PC-3 (cell line): Measurements from ENCODE around the gene SCN8A. TPM values are rescaled to one million over a fixed set of nuclear protein-coding genes. Genes with fewer than 3 reads are reported as not detected.

Experiments used
- ATAC-seq: fragments of 200-7000 bp; cut with Tn5 transposase; 2 replicates; pipeline ENCODE4 v1.9.1; 2020; ENCODE audit warnings: mild to moderate bottlenecking, moderate library complexity
- BruUV-seq: library from RNA; stranded (reverse); fragments of 400-500 nt; replicated peaks from 2 replicates; lab custom pipeline; 2021; lab: Mats Ljungman, UMichigan
- CTCF ChIA-PET: fragments of 300-600 bp; sonication (Branson Sonifier 250); formaldehyde crosslinking; loops from one replicate; lab custom pipeline; 2022; ENCODE audit warnings: antibody characterized with exemption; lab: Charles Lee
- POLR2A ChIA-PET: fragments of 300-600 bp; sonication (Branson Sonifier 250); formaldehyde crosslinking; loops from one replicate; lab custom pipeline; 2022; ENCODE audit warnings: antibody characterized with exemption; ENCODE audit not compliant: unreplicated experiment; lab: Charles Lee
- DNase-seq: peaks from one replicate; pipeline ENCODE4 v3.0.0-alpha.2; 2015
- H2AFZ ChIP-seq: fragments of 300-600 bp; sonication (generic); 2 replicates; pipeline ENCODE4 v1.6.0; 2016; ENCODE audit warnings: antibody characterized with exemption, low read length
- H3F3A ChIP-seq: fragments of 300-600 bp; sonication (generic); one replicate; pipeline ENCODE4 v1.6.0; 2017; ENCODE audit warnings: antibody characterized with exemption, low read length, control low read depth, mild to moderate bottlenecking; ENCODE audit not compliant: unreplicated experiment
- H3K27ac ChIP-seq: fragments of 300-600 bp; sonication (generic); 2 replicates; pipeline ENCODE4 v1.5.1; 2016; ENCODE audit warnings: mild to moderate bottlenecking, low read length
- H3K27me3 ChIP-seq: fragments of 300-600 bp; sonication (generic); 2 replicates; pipeline ENCODE4 v1.6.1; 2016; ENCODE audit warnings: low read length, mixed read lengths
- H3K36me3 ChIP-seq: fragments of 300-600 bp; sonication (generic); 2 replicates; pipeline ENCODE4 v1.6.1; 2016; ENCODE audit warnings: low read depth, mixed run types, low read length, mixed read lengths
- H3K4me1 ChIP-seq: fragments of 300-600 bp; sonication (generic); 2 replicates; pipeline ENCODE4 v1.5.1; 2016; ENCODE audit warnings: low read length; ENCODE audit not compliant: insufficient read depth
- H3K4me2 ChIP-seq: fragments of 300-600 bp; sonication (generic); 2 replicates; pipeline ENCODE4 v1.6.0; 2016; ENCODE audit warnings: low read length
- H3K4me3 ChIP-seq: fragments of 300-600 bp; sonication (generic); 2 replicates; pipeline ENCODE4 v1.5.1; 2016; ENCODE audit warnings: mild to moderate bottlenecking, low read length, mixed read lengths
- H3K79me2 ChIP-seq: fragments of 300-600 bp; sonication (generic); 2 replicates; pipeline ENCODE4 v1.6.1; 2017; ENCODE audit warnings: low read length, mixed read lengths
- H3K9ac ChIP-seq: fragments of 300-600 bp; sonication (generic); 2 replicates; pipeline ENCODE4 v1.6.0; 2016; ENCODE audit warnings: mild to moderate bottlenecking, low read length
- H3K9me2 ChIP-seq: fragments of 300-600 bp; sonication (generic); replicated peaks from 2 replicates; pipeline ENCODE4 v1.6.1; 2016; ENCODE audit warnings: mixed run types, low read length, mixed read lengths
- H3K9me3 ChIP-seq: fragments of 300-600 bp; sonication (generic); 2 replicates; pipeline ENCODE4 v1.6.1; 2016; ENCODE audit warnings: low read length, mixed read lengths
- H4K20me1 ChIP-seq: fragments of 300-600 bp; sonication (generic); 2 replicates; pipeline ENCODE4 v1.6.1; 2016; ENCODE audit warnings: low read length, mixed read lengths
- EZH2 ChIP-seq: fragments of 300-600 bp; sonication (generic); IDR thresholded peaks from one replicate; pipeline ENCODE4 v1.6.1; 2017; ENCODE audit warnings: antibody characterized with exemption, mild to moderate bottlenecking, low read length; ENCODE audit not compliant: unreplicated experiment
- EZH2phosphoT487 ChIP-seq: fragments of 300-600 bp; sonication (generic); IDR thresholded peaks from 2 replicates; pipeline ENCODE4 v1.6.1; 2018; ENCODE audit warnings: mild to moderate bottlenecking, antibody characterized with exemption, low read length, borderline replicate concordance
- intact Hi-C: fragments of 100-400 bp; cut with micrococcal nuclease; formaldehyde crosslinking; loops from 2 replicates; pipeline ENCODE4 v1.9.0; 2023
- total RNA-seq: library from RNA; depleted of rRNA; stranded (reverse); fragments of >200 nt; gene quantifications from 2 replicates; pipeline ENCODE4 v1.2.3, GENCODE V29; 2014
- TF ChIP-seq, protein P1 (sequence below): fragments of 300-600 bp; sonication (generic); conservative IDR thresholded peaks from 2 replicates; pipeline ENCODE4 v1.5.1; 2017; ENCODE audit warnings: antibody characterized with exemption, low read depth, mild to moderate bottlenecking, low read length

SCN8A gene
- total RNA-seq, 1 experiment from 2014 or later, result 12.7 TPM

DNA sequence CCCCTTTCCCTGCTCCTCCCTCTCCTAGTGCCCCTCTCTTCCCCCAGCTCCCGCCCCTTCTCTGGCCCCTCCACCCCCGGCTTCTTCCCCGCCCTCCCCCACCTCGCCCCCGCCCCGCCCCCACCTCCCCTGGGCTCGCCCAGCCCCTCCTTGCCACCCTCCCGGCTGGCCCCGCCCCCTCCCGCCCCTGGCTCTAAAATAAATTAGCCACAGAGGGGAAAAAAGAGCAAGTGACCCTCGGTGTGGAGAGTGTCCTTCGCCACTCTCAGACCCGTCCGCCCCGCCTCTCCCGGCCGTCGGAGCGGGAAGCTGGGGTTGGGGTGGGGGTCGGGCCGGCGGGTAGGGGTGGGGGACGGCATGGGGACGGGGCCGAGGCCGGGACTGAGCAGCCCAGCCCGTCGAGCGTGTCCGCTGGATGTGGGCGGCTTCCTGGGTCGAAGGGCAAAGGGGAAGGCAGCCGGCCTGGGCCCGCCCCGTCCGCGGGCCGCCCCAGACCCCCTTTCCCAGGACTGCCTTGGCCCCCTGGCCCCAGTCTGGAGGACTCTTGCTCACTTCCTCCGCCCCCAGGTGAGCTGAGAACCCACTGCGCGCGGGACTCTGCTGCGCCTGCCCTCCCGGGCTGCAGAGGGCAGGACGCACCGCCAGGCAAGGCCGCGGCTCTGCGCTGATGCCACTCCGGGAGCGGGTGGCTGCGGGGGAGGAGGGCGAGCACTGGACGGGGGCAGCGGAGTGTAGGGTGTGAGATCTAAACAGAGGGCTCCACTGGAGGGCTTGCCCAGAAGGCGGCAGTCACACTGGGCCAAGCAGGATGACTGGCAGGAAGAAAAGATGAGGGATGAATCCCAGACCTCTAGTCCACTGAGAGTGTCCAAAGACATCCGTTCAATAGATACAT is 258.1 kb downstream of the SCN8A start:
- ATAC-seq, result no peak
- BruUV-seq, result no TSS peak
- ChIA-PET CTCF (no interaction called here), POLR2A (no interaction called here)
- TF ChIP-seq, protein P1, sequence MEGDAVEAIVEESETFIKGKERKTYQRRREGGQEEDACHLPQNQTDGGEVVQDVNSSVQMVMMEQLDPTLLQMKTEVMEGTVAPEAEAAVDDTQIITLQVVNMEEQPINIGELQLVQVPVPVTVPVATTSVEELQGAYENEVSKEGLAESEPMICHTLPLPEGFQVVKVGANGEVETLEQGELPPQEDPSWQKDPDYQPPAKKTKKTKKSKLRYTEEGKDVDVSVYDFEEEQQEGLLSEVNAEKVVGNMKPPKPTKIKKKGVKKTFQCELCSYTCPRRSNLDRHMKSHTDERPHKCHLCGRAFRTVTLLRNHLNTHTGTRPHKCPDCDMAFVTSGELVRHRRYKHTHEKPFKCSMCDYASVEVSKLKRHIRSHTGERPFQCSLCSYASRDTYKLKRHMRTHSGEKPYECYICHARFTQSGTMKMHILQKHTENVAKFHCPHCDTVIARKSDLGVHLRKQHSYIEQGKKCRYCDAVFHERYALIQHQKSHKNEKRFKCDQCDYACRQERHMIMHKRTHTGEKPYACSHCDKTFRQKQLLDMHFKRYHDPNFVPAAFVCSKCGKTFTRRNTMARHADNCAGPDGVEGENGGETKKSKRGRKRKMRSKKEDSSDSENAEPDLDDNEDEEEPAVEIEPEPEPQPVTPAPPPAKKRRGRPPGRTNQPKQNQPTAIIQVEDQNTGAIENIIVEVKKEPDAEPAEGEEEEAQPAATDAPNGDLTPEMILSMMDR, result no peak
- no peak for TF ChIP-seq EZH2phosphoT487
- TF ChIP-seq EZH2, result no peak
- Histone ChIP-seq H3K36me3 (no peaks in the 10 kb centered on the region), H3K27ac (no peak overlapping the region), H2AFZ (no peak overlapping the region), H3K27me3 (peaks cover 22% of the 10 kb centered on the region), H3K4me2 (no peak overlapping the region), H3F3A (no peaks in the 10 kb centered on the region), H3K4me3 (no peak overlapping the region), H3K9me2 (no peaks in the 10 kb centered on the region), H3K9ac (no peak overlapping the region), H3K4me1 (no peaks in the 10 kb centered on the region), H4K20me1 (no peaks in the 10 kb centered on the region), H3K79me2 (no peaks in the 10 kb centered on the region), H3K9me3 (no peaks in the 10 kb centered on the region)
- DNase-seq, result no peak
- intact Hi-C loops, result no loop called here

DNA sequence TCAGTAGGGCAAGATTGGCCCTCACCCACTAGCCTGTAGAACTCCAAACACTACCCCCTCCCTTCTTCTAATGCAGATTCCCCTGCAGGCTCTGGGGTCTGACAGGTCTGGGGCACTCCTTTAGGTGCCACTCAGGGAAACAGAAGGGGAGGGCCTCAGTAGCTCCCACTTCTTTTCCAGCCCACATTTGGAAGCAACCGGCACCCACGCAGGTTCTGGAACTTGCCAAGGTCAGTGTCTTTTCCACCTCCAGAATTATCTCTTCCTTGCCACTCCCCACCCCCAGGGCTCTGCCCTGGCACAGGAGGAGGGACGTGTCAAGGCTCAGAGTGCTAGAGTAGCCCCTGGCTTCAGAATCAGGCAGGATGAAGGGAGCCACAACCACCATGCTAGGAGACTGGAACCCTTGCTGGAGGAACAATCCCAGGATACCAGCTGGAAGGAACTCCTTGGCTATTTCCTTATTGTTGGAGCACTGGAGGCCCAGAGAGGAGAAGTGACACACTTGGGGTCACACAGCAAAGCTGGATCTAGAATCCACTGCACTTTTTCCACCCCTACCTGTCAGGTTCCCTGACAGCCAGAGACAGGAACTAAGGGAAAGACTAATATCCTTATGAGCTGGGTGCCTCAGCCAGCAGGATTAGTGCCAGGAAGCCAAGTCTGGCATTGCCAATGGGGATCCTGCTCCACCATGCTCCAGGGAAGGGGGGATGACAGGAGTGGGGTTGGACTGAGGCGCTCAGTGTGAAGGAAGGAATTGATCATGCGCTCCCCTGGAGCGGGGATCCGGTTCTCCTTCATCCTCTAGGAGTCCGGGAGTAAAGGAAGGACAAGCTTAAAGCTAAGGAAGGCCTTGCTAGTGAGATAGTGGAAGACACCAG is 259.3 kb downstream of the SCN8A start:
- ATAC-seq (no peak), DNase-seq (no peak)
- POLR2A ChIA-PET, result no interaction called here
- Histone ChIP-seq H3F3A (no peaks in the 10 kb centered on the region), H3K4me1 (no peaks in the 10 kb centered on the region), H3K9ac (no peak overlapping the region), H3K4me3 (no peak overlapping the region), H3K4me2 (no peak overlapping the region), H3K79me2 (no peaks in the 10 kb centered on the region), H3K27ac (no peak overlapping the region), H3K9me2 (no peaks in the 10 kb centered on the region), H3K9me3 (no peaks in the 10 kb centered on the region), H2AFZ (no peak overlapping the region), H3K36me3 (no peaks in the 10 kb centered on the region), H3K27me3 (peaks cover 10% of the 10 kb centered on the region; the same call in 1 of the 2 replicates), H4K20me1 (no peaks in the 10 kb centered on the region)
- TF ChIP-seq EZH2 (no peak), EZH2phosphoT487 (no peak)
- TF ChIP-seq, protein P1, result no peak
- intact Hi-C loops, result no loop called here
- CTCF ChIA-PET, result no interaction called here
- BruUV-seq, result no TSS peak
